ENCODE measurements around the gene DBH.

GRCh38 chr9:133700819-133701320, 64.7 kb downstream of the DBH start:
- no peak for TF ChIP-seq CTCF (conservative IDR thresholded peaks at IDR 0.05; ENCODE audit: low read length)
- TF ChIP-seq EZH2phosphoT487 (IDR thresholded peaks at IDR 0.05; ENCODE audit: borderline replicate concordance, low read depth, low read length) = no peak
